Measurements from ENCODE around the gene RNF212.

The RNF212 gene

DNA sequence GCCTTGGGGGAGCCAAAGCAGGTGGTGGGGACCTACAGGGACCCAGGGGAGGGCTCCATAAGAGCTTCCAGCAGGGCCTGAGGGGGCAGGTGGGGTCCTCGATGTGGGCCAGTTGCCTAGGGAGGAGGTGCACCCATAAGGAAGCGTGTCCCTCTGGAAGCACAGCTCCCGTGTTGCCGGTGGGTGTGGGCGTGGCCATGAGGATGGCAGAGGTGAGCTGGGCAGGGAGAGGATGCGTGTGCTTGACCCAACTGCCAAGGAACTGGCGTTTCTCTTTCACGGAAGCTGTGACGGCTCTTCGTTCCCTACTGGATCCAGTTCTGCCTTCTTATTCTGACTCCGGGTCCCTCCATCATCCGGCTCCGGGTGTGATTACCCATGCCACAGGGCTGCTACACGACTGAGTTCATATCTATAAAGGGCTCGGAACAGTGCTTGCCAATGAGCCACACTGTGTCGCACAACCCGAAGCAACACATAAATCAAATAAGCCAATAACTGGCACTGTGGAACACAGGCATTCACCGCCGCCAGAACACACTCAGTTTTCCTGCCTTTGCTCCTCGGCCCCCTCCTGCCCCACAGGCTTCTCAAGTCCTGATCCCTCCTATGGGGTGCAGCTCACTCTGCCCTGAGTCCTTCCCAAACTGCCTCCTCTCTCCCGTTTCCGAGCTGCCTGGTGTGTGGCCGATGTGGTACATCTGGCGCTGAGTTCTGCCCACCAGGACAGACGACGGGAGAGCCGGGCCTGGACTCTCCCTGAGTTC is 35.5 kb downstream of the RNF212 start:
- H3K36me3 ChIP-seq (ENCODE audit: insufficient read depth): no peaks in the 10 kb centered on the region
- TF ChIP-seq CTCF (conservative IDR thresholded peaks at IDR 0.05; ENCODE audit: low read depth, low read length): no peak

GRCh38 chr4:1075809-1076699 is 37.3 kb downstream of the RNF212 start:
- H2AFZ ChIP-seq (ENCODE audit: low read depth): no peak overlapping the region
- H3K4me2 ChIP-seq: no peak overlapping the region
- no peak overlapping the region for H3K4me3 ChIP-seq (IDR thresholded peaks at IDR 0.05; ENCODE audit: insufficient read depth, low read depth, low read length)
- H3K27me3 ChIP-seq (ENCODE audit: insufficient read depth, low read depth): peaks cover 4% of the 10 kb centered on the region; the same call in 1 of the 2 replicates
- TF ChIP-seq CTCF (conservative IDR thresholded peaks at IDR 0.05; ENCODE audit: low read depth, low read length): no peak
- H4K20me1 ChIP-seq (ENCODE audit: insufficient read depth): no peaks in the 10 kb centered on the region
- no peaks in the 10 kb centered on the region for H3K36me3 ChIP-seq (ENCODE audit: insufficient read depth)
- H3K4me1 ChIP-seq (ENCODE audit: low read depth, poor library complexity, severe bottlenecking): no peaks in the 10 kb centered on the region
- no peak overlapping the region for H3K27ac ChIP-seq
- no peak overlapping the region for H3K9ac ChIP-seq
- H3K79me2 ChIP-seq (ENCODE audit: insufficient read depth, low read depth): no peaks in the 10 kb centered on the region

More for the DNA sequence above, 35.5 kb downstream of the RNF212 start:
- no peaks in the 10 kb centered on the region for H3K79me2 ChIP-seq (ENCODE audit: insufficient read depth, low read depth)
- peaks cover 4% of the 10 kb centered on the region; the same call in 1 of the 2 replicates for H3K27me3 ChIP-seq (ENCODE audit: insufficient read depth, low read depth)
- H3K27ac ChIP-seq: no peak overlapping the region
- H4K20me1 ChIP-seq (ENCODE audit: insufficient read depth): no peaks in the 10 kb centered on the region
- H2AFZ ChIP-seq (ENCODE audit: low read depth): no peak overlapping the region
- H3K9ac ChIP-seq: no peak overlapping the region
- H3K4me1 ChIP-seq (ENCODE audit: low read depth, poor library complexity, severe bottlenecking): no peaks in the 10 kb centered on the region
- H3K4me3 ChIP-seq (IDR thresholded peaks at IDR 0.05; ENCODE audit: insufficient read depth, low read depth, low read length): no peak overlapping the region
- H3K4me2 ChIP-seq: no peak overlapping the region

- no peaks in the 10 kb centered on the region for H3K4me1 ChIP-seq (ENCODE audit: low read depth, poor library complexity, severe bottlenecking)
- TF ChIP-seq CTCF (conservative IDR thresholded peaks at IDR 0.05; ENCODE audit: low read depth, low read length): no peak
- no peaks in the 10 kb centered on the region for H3K36me3 ChIP-seq (ENCODE audit: insufficient read depth)
- H3K79me2 ChIP-seq (ENCODE audit: insufficient read depth, low read depth): no peaks in the 10 kb centered on the region
- no peak overlapping the region for H3K4me3 ChIP-seq (IDR thresholded peaks at IDR 0.05; ENCODE audit: insufficient read depth, low read depth, low read length)
- no peaks in the 10 kb centered on the region for H4K20me1 ChIP-seq (ENCODE audit: insufficient read depth)
- no peak overlapping the region for H3K4me2 ChIP-seq
- no peak overlapping the region for H3K27ac ChIP-seq
- no peaks in the 10 kb centered on the region; the same call in 1 of the 2 replicates for H3K27me3 ChIP-seq (ENCODE audit: insufficient read depth, low read depth)
- no peak overlapping the region for H2AFZ ChIP-seq (ENCODE audit: low read depth)
- no peak overlapping the region for H3K9ac ChIP-seq
Observed at GRCh38 chr4:1075225-1075624, 38.1 kb downstream of the RNF212 start.

GRCh38 chr4:1074077-1074476 is 39.3 kb downstream of the RNF212 start:
- Histone ChIP-seq H3K4me1 (ENCODE audit: low read depth, poor library complexity, severe bottlenecking) (no peaks in the 10 kb centered on the region), H2AFZ (ENCODE audit: low read depth) (no peak overlapping the region), H4K20me1 (ENCODE audit: insufficient read depth) (no peaks in the 10 kb centered on the region), H3K4me3 (IDR thresholded peaks at IDR 0.05; ENCODE audit: insufficient read depth, low read depth, low read length) (no peak overlapping the region), H3K4me2 (no peak overlapping the region), H3K27ac (no peak overlapping the region), H3K27me3 (ENCODE audit: insufficient read depth, low read depth) (no peaks in the 10 kb centered on the region; the same call in 1 of the 2 replicates), H3K79me2 (ENCODE audit: insufficient read depth, low read depth) (no peaks in the 10 kb centered on the region), H3K36me3 (ENCODE audit: insufficient read depth) (no peaks in the 10 kb centered on the region), H3K9ac (no peak overlapping the region)
- TF ChIP-seq CTCF (conservative IDR thresholded peaks at IDR 0.05; ENCODE audit: low read depth, low read length): no peak

Measured in KMS-11 (cell line).